GM18505 (cell line): ENCODE measurements around the gene CLINT1.

Experiments used
- ATAC-seq: cut with Tn5 transposase; IDR thresholded peaks from one replicate; pipeline ENCODE4 v1.9.1; 2021; ENCODE audit not compliant: unreplicated experiment
- POLR2A ChIP-seq: IDR thresholded peaks from 4 replicates; pipeline ENCODE4 v1.6.1; 2011; ENCODE audit warnings: borderline replicate concordance; ENCODE audit not compliant: insufficient read depth, insufficient read length; ENCODE audit errors: extremely low read depth

CLINT1 gene

DNA sequence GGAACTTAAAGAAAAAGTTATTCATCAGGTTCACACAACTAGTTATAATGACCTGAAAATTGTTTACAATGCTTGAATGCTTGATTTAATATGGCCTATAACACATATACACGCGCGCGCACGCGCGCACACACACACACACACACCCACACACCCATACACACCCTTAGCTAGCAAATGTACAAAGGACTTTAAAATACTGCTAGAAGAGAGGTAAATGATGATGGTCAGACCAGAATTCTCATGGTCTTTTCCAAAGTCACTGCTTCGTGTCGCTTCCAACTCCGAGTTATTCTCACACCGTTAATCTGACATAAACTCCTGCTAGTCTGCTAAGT is 109.5 kb downstream of the CLINT1 start:
- no peak for ATAC-seq
- TF ChIP-seq POLR2A, result no peak

DNA sequence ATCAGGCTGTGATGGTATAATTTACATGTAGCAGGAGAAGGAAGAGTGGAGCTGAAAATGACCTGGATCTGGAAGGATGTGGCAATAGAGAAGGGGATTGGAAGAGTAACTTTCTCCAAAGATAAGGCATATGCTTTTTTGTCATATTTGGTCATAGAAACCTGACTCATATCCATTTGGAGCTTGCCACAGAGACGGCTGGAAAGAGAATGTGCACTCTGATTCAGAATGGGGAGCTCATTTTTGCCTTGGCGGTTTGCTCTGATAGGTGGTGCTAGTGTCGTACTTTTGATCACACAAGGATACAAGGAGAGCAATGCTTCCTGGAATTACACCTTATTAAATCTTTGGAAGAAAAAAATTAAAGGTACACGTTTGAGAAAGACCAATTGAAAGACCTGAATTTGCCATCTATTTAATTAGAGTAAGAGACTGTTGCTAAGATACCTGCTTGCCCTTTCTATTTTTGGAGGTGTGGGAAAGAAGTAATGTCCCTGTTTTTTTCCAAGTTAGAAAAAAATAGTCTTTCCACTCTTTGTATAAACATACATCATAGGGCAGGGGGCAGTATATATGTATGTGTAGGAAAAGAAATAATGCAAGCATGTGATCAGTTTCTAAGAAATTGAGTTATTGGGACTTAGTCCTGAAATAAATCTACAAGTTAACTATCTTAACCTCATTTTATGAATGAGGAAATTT is 110.0 kb downstream of the CLINT1 start:
- no peak for TF ChIP-seq POLR2A
- no peak for ATAC-seq

DNA sequence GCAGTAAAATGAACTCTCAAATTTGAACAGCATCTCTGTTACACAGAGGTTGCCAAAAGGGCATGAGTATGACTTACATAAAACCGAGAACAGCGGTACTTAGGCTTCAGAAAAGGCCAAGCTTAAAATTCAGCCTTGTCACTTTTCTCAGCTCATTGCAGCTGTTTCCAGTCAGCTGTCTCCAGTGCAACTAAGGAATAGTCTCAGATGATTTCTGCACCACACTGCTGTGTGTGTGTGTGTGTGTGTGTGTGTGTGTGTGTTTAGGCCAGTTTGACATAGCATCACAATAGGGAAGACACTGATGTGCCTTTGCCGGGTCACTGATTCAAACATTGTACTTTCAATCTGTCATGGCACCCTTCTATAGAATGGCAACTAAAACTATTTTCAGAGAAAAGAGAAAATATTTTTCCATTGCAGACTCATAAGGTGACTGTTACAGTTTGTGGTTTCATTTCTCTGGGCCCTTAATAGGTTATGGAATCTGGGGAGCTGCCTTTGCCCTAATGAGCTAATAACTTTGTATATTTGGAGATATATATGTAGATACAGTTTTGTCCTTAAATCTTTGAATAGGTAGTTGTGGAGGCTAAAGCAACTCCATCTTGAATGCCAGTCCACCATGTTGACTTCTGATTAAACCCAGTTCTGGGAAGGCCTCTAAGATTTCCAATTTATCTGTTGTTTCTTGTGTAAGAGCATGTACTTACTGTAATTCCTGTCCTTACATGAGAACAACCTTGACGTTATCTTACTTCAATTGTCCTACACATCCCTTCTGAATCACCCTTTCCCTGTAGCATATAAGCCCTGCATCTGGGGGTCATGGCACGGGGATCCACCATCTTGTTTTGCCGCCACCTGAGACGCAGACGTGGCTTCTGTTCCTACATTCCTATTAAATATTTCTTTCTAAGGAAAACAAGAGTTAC is 110.9 kb downstream of the CLINT1 start:
- TF ChIP-seq POLR2A, result no peak
- no peak for ATAC-seq

DNA sequence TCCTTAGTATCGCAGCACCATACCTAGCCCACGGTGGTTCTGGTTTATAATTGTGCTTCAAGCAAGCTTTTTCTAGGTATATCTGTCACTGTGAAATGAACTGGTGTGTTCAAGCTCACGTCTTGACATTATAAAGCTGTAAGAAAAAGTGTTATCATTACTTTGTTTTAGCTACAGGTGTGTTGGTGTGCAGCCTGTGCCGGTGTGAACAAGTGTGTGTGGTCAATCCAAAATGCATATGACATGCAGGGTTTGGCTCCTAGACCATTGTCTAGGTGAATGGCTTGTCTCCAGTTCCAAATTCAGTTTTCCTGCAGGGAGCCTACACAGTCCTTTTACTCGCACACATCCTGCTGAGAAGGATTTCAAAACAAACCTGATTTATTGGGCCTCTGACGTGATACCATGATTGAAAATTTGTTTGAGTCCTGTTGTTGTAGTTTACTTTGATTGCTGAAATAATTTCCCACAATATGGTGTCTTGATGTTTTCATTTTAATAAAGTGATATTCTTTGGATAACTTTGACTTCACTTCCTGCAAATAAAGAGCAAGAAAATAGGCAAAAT is 111.7 kb downstream of the CLINT1 start:
- no peak for TF ChIP-seq POLR2A
- no peak for ATAC-seq

DNA sequence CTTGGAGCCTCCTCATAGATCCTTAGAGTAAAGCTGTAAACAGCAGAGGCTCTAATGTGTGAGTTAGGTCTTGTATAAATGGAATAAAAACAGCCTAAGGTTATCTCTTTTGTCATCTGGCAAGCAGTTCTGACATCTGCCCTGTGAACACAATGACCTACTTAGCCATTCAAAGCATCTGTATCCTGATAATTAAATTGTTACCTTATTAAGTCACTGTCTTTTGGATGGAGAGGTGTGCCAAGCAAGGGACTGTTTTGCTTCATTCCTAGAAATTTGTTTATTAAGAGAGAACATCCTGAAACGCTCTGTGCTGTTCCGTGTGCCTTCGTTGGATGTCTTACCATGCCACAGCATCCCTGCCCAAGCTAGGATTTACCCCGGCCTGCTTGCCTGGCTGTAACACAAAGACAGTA is 113.9 kb downstream of the CLINT1 start:
- no peak for ATAC-seq
- no peak for TF ChIP-seq POLR2A

DNA sequence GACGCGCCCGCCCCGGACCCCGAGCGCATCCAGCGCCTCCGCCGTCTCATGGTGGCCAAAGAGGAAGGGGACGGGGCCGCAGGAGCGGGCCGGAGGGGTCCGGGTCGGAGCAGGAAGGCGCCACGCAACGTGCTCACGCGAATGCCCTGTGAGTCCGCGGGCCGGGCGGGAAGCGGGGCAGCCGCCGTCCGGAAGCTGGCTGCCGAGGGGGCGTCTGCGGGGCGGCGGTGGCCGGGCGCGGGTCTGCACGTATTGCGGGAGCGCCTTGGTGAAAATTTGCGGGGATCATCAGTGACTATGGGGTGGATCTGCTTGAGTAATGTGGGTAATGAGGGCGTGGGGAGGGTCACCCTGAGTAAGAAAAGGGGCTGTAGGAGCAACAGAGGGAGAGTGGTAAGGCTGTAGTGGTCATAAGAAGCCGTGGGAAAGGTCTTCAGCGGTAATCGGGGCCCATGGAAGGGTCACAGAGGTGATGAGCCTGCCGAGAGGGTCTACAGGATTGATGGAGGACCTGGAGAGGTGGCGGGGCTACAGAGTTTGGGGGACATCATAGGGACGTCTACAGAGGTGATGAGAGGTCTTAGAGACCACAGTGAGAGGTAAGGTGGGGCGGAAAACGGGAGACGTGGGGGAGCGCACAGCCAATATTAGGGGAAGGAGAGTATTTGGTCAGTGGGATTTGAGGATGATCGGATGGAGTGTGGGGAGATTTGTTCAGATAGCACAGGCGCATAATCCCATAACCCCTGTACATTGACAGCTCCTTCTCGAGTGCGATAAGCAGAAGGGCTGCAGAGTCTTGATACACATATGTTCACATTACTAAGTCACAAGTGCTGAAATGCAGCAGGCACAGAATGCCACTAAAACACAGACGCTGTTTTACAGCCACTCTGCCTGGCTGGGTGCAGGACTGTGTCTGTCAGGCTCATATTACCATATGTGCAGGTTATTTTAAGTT is 114.6 kb downstream of the CLINT1 start:
- TF ChIP-seq POLR2A, result no peak
- ATAC-seq, result peak; percentile 38

DNA sequence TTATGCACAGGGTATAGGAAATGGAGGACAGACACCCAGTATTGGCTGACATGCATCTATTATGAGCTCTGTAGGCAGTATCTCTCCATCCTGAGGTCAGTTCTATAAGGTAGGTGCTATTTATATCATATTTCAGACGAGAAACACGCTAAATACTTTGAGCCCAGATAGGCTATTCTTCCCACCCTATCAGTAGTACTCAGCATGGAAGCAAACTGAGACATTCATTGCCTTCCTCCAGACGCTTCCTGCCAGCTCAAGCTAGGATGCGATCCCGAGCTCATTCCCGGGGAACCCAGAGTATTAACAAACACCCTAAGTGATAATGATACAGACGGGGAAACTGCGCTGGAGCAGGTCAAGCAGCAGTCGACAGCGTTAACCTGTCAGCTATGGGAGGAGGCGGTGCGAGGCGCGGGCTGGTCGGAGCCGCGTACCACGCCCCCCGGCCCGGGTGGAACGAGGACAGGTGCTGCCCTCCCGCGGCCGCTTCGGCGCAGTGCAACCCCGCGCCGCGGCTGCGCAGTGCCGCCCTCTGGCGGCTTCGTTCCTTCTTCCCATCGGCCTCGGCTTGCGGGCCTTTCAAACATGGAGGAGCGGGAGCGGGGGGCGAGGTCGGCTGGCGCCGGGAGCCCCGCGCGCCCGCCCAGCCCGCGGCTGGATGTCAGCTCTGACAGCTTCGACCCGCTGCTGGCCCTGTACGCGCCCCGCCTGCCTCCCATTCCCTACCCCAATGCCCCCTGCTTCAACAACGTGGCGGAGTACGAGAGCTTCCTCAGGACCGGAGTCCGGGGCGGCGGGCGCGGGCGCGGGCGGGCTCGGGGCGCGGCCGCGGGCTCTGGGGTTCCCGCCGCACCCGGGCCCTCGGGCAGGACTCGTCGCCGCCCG is 115.5 kb downstream of the CLINT1 start, which contains the start of gene LSM11:
LSM11 (plus strand) TSS at position 550 of the 888 bp plus-strand sequence; CDS start at position 589, 39 bp downstream.
- peak; percentile 95 for ATAC-seq
- TF ChIP-seq POLR2A, result no peak

DNA sequence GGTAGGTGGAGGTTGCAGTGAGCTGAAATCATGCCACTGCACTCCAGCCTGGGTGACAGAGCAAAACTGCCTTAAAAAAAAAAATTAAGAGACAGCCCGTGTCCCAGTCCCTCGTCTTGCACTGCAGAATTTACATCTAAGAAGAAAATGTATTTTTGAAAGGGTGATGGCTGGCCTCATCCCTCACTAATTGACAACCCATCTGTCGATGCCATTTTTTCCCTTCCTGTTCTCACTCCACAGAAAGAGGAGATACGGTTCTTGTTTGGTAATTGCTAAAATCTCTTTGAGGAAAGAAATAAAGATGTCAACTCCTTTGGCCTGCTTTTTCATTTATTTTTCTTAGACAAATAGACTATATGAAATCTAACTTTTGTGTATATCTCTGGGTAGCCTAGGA is 117.8 kb downstream of the CLINT1 start:
- no peak for TF ChIP-seq POLR2A
- ATAC-seq, result no peak

DNA sequence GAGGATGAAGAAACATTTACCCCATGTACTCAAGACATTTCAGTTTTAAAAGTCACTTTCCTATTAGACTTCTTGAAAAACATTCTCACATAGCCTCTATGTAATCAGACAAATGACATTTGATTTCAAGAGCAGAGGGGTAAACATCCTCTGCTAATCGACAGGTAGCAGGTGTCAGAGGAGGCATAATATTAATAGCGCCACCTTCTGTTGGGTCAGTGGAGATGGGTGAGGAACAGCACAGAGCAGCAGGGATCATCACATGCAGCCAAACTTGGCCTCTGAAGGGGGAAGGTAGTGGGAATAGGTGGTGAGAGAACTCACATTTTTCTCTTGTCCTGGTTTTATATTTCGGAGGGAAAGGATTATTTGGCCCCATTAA is 118.7 kb downstream of the CLINT1 start:
- ATAC-seq, result no peak
- TF ChIP-seq POLR2A, result no peak

DNA sequence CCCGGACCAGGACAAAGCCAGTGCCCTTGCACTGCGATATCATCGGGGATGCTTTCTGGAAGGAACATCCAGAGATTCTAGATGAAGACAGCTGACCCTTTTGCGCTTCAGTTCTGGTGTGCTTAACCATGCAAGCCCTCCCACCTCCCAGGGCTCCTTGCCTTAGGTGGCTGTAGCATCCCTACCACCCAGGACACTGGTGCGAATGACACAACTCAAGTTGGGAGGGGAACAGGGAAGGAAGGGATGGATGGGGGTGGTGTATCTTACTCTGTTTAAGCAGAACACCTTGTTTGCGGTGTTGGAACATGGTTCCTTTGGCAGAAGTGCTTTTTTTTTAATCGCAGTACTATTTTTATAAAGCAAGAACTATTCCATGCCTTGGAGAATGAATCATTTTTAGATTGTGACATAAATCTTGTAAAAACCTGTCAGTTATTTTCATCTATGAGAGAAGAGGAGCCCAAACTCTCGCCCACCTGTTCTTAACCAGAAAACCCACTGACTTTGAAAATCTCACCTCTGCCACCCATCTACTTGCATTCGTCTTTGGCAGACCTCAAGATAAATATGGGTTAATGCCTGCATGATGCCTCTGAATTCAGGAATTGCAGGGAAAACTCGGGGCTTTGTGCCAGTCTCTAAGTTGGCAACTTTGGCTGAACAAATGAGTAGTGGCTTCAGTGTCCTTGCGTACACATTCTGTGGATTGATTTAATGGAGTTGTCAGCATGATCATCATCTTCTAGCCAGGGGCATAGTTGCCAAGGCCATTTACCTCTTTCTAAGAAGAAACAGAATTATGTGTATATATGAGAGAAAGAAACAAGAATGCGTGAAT is 119.3 kb downstream of the CLINT1 start:
- no peak for TF ChIP-seq POLR2A
- ATAC-seq, result no peak

DNA sequence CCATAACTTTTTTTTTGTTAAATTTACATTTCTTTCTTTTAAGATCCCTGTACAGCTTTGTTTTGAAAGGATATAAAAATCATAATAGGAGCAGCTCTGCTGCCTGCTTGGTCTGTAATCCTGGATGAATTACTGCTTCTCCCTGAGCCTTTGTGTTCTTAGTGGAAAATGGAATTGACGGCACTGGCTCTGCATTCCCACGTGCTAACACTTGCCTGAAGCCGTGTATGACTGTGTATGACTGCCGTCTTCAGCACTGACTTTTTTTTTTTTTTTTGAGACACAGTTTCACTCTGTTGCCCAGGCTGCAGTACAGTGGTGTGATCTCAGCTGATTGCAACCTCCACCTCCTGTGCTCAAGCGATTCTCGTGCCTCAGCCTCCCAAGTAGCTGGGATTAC is 123.0 kb downstream of the CLINT1 start:
- TF ChIP-seq POLR2A, result no peak
- no peak for ATAC-seq
